GM20000 (cell line): ENCODE results near the gene LRRN2.

ENCODE experiments used
- DNase-seq: peaks from one replicate; pipeline ENCODE4 v3.0.0; 2012; ENCODE audit warnings: low spot score
- CTCF ChIP-seq: IDR thresholded peaks from 2 replicates; pipeline ENCODE4 v1.5.1; 2012; ENCODE audit warnings: mild to moderate bottlenecking, control low read depth; ENCODE audit errors: extremely low read depth, missing control alignments

Gene LRRN2

GRCh38 chr1:204612326-204612725, 73.2 kb downstream of the LRRN2 start:
- no peak for DNase-seq
- no peak for TF ChIP-seq CTCF

GRCh38 chr1:204611036-204611435, 74.5 kb downstream of the LRRN2 start:
- no peak for TF ChIP-seq CTCF
- no peak for DNase-seq

GRCh38 chr1:204607910-204608309, 77.6 kb downstream of the LRRN2 start:
- TF ChIP-seq CTCF = no peak
- no peak for DNase-seq

- no peak for TF ChIP-seq CTCF
- DNase-seq = no peak
Measured at GRCh38 chr1:204605791-204606190, 79.7 kb downstream of the LRRN2 start.

GRCh38 chr1:204602871-204603542, 82.5 kb downstream of the LRRN2 start:
- TF ChIP-seq CTCF = no peak
- DNase-seq = no peak

GRCh38 chr1:204602111-204602579, 83.4 kb downstream of the LRRN2 start:
- DNase-seq = no peak
- TF ChIP-seq CTCF = no peak

- DNase-seq = no peak
- TF ChIP-seq CTCF = no peak
Measured at GRCh38 chr1:204600968-204601367, 84.6 kb downstream of the LRRN2 start.
